HepG2 (cell line): ENCODE results near the gene TRIM10. TPM values are rescaled to one million over a fixed set of nuclear protein-coding genes. Genes with fewer than 3 reads are reported as not detected.

Experiments
- ATM ChIP-seq: fragments of 450-650 bp; IDR thresholded peaks from 2 replicates; pipeline ENCODE4 v1.7.1; 2017; ENCODE audit warnings: mild to moderate bottlenecking, borderline replicate concordance
- BCL3 ChIP-seq: sonication (generic); formaldehyde crosslinking; IDR thresholded peaks from 2 replicates; pipeline ENCODE4 v1.5.1; 2020; ENCODE audit warnings: mild to moderate bottlenecking, missing genetic modification reagents, moderate library complexity
- CBFB ChIP-seq: sonication (generic); formaldehyde crosslinking; IDR thresholded peaks from 2 replicates; pipeline ENCODE4 v1.4.0; 2020; ENCODE audit warnings: missing genetic modification reagents
- FOXM1 ChIP-seq: sonication (generic); formaldehyde crosslinking; IDR thresholded peaks from 2 replicates; pipeline ENCODE4 v1.5.0; 2020; ENCODE audit warnings: missing genetic modification reagents
- GMEB1 ChIP-seq: sonication (generic); formaldehyde crosslinking; IDR thresholded peaks from 2 replicates; pipeline ENCODE4 v1.5.1; 2020; ENCODE audit warnings: missing genetic modification reagents, mild to moderate bottlenecking, borderline replicate concordance
- GPN1 ChIP-seq: sonication (generic); formaldehyde crosslinking; IDR thresholded peaks from 2 replicates; pipeline ENCODE4 v1.5.1; 2020; ENCODE audit warnings: missing genetic modification reagents, borderline replicate concordance
- HMG20B ChIP-seq: conservative IDR thresholded peaks from 2 replicates; pipeline ENCODE4 v1.6.1; 2016; ENCODE audit warnings: missing genetic modification reagents, missing compliant biosample characterization
- JARID2 ChIP-seq: sonication (generic); formaldehyde crosslinking; IDR thresholded peaks from 2 replicates; pipeline ENCODE4 v1.8.1; 2023; ENCODE audit warnings: missing genetic modification reagents, inconsistent platforms; ENCODE audit not compliant: insufficient replicate concordance
- KAT8 ChIP-seq: IDR thresholded peaks from 2 replicates; pipeline ENCODE4 v1.6.1; 2016; ENCODE audit warnings: missing genetic modification reagents, missing compliant biosample characterization
- KDM2A ChIP-seq: sonication (generic); formaldehyde crosslinking; IDR thresholded peaks from 2 replicates; pipeline ENCODE4 v1.4.0; 2020; ENCODE audit warnings: low read depth, missing genetic modification reagents, borderline replicate concordance
- KMT2B ChIP-seq: IDR thresholded peaks from 2 replicates; pipeline ENCODE4 v1.6.1; 2016; ENCODE audit warnings: missing genetic modification reagents, missing compliant biosample characterization
- MEIS2 ChIP-seq: sonication (generic); formaldehyde crosslinking; IDR thresholded peaks from 2 replicates; pipeline ENCODE4 v1.9.0; 2021; ENCODE audit warnings: mild to moderate bottlenecking, missing genetic modification reagents
- MYC ChIP-seq: sonication (generic); formaldehyde crosslinking; IDR thresholded peaks from 2 replicates; pipeline ENCODE4 v1.9.0; 2021; ENCODE audit warnings: missing genetic modification reagents, borderline replicate concordance
- PAF1 ChIP-seq: IDR thresholded peaks from 2 replicates; pipeline ENCODE4 v1.6.1; 2016; ENCODE audit warnings: missing genetic modification reagents, missing compliant biosample characterization
- RBAK ChIP-seq: sonication (generic); formaldehyde crosslinking; IDR thresholded peaks from 2 replicates; pipeline ENCODE4 v1.5.1; 2020; ENCODE audit warnings: mild to moderate bottlenecking, missing genetic modification reagents
- RELA ChIP-seq: sonication (generic); formaldehyde crosslinking; IDR thresholded peaks from 2 replicates; pipeline ENCODE4 v1.4.0; 2020; ENCODE audit warnings: missing genetic modification reagents
- SALL2 ChIP-seq: sonication (generic); formaldehyde crosslinking; IDR thresholded peaks from 2 replicates; pipeline ENCODE4 v1.8.1; 2023; ENCODE audit warnings: mild to moderate bottlenecking, missing genetic modification reagents, inconsistent platforms
- SMARCE1 ChIP-seq: fragments of 450-650 bp; IDR thresholded peaks from 2 replicates; pipeline ENCODE4 v1.6.1; 2017; ENCODE audit warnings: borderline replicate concordance
- TBP ChIP-seq: sonication (generic); formaldehyde crosslinking; IDR thresholded peaks from 2 replicates; pipeline ENCODE4 v1.5.0; 2020; ENCODE audit warnings: missing genetic modification reagents
- ZMYM4 ChIP-seq: sonication (generic); formaldehyde crosslinking; IDR thresholded peaks from 2 replicates; pipeline ENCODE4 v1.8.1; 2023; ENCODE audit warnings: mild to moderate bottlenecking, missing genetic modification reagents
- ZNF235 ChIP-seq: sonication (generic); formaldehyde crosslinking; IDR thresholded peaks from 2 replicates; pipeline ENCODE4 v1.8.1; 2023; ENCODE audit warnings: mild to moderate bottlenecking, missing genetic modification reagents, borderline replicate concordance
- ZNF670 ChIP-seq: sonication (generic); formaldehyde crosslinking; IDR thresholded peaks from 2 replicates; pipeline ENCODE4 v1.8.0; 2022; ENCODE audit warnings: mild to moderate bottlenecking, missing genetic modification reagents, borderline replicate concordance
- ZNF768 ChIP-seq: sonication (generic); formaldehyde crosslinking; IDR thresholded peaks from 2 replicates; pipeline ENCODE4 v1.4.0; 2020; ENCODE audit warnings: missing genetic modification reagents
- ZNF883 ChIP-seq: sonication (generic); formaldehyde crosslinking; IDR thresholded peaks from 2 replicates; pipeline ENCODE4 v1.5.1; 2020; ENCODE audit warnings: mild to moderate bottlenecking, missing genetic modification reagents; ENCODE audit errors: not compliant biosample characterization
- ZNF891 ChIP-seq: sonication (generic); formaldehyde crosslinking; IDR thresholded peaks from 2 replicates; pipeline ENCODE4 v1.5.0; 2020; ENCODE audit warnings: mild to moderate bottlenecking, missing genetic modification reagents
- ZXDC ChIP-seq: sonication (generic); formaldehyde crosslinking; IDR thresholded peaks from 2 replicates; pipeline ENCODE4 v1.5.0; 2020; ENCODE audit warnings: mild to moderate bottlenecking, missing genetic modification reagents
- polyA plus RNA-seq, 8 experiments: library from polyadenylated mRNA; depleted of rRNA in 3 of 8; stranded (reverse) in 7 of 8; unstranded in 1 of 8; fragments of >200 nt; fragmentation: Illumina TruSeq in 4 of 8; extraction: Trizol in 4 of 8; gene quantifications; 2 replicates each; pipeline versions ENCODE4 v1.2.1 to v1.2.3, GENCODE V29; 2011 to 2016; ENCODE audit warnings: low read depth in 4 of 8, missing spikeins in 1 of 8, mixed read lengths in 1 of 8; ENCODE audit not compliant: insufficient read depth in 1 of 8
- total RNA-seq, 5 experiments: library from RNA; depleted of rRNA; stranded (reverse); fragments of >200 nt; fragmentation: Illumina TruSeq; extraction: Trizol; gene quantifications; 2 replicates each; pipeline ENCODE4 v1.2.3, GENCODE V29; 2016; ENCODE audit warnings: low read depth in 1 of 5

Gene TRIM10
- total and polyA plus RNA-seq, 2 of the 13 experiments (the other 11 are each of a cell fraction or from before 2014, with no cell fraction given), result 4.1 to 6.8 TPM

GRCh38 chr6:30163090-30163917 is 2.3 kb upstream of the TRIM10 start, which contains the start of gene TRIM15 (continued):
- TF ChIP-seq KDM2A (CRISPR knock-in tag) (no peak; the same call in none of the 2 replicates), ZNF883 (CRISPR knock-in tag) (no peak), ZNF891 (peak; percentile 85), KMT2B (CRISPR knock-in tag) (no peak; the same call in 1 of the 2 replicates), ZNF768 (CRISPR knock-in tag) (no peak; the same call in 1 of the 2 replicates), TBP (CRISPR knock-in tag) (no peak), KAT8 (peak; percentile 87), FOXM1 (CRISPR knock-in tag) (peak; percentile 21; the same call in 1 of the 2 replicates), PAF1 (no peak), MEIS2 (CRISPR knock-in tag) (peak; percentile 54; the same call in 1 of the 2 replicates), RBAK (peak; percentile 74; the same call in 1 of the 2 replicates), SALL2 (CRISPR knock-in tag) (0 out of 2 replicates have a peak, but pooled peaks have one; percentile 58), ZNF235 (0 out of 2 replicates have a peak, but pooled peaks have one; percentile 70), GPN1 (CRISPR knock-in tag) (no peak), RELA (CRISPR knock-in tag) (0 out of 2 replicates have a peak, but pooled peaks have one; percentile 2), BCL3 (CRISPR knock-in tag) (no peak), HMG20B (CRISPR knock-in tag) (no peak), ATM (no peak), MYC (CRISPR knock-in tag) (peak; percentile 70; the same call in 1 of the 2 replicates), ZXDC (CRISPR knock-in tag) (no peak; the same call in 1 of the 2 replicates), SMARCE1 (no peak), CBFB (CRISPR knock-in tag) (no peak), ZMYM4 (CRISPR knock-in tag) (peak; percentile 73; the same call in 1 of the 2 replicates), GMEB1 (CRISPR knock-in tag) (0 out of 2 replicates have a peak, but pooled peaks have one; percentile 62), ZNF670 (CRISPR knock-in tag) (no peak), JARID2 (CRISPR knock-in tag) (no peak)
